HepG2 (cell line): ENCODE measurements around the gene R3HCC1L. TPM values are rescaled to one million over a fixed set of nuclear protein-coding genes. Genes with fewer than 3 reads are reported as not detected.
A peak's percentile ranks its signal among the peaks of the same experiment; 100 is the strongest.

Experiments used
- EP300 ChIP-seq, 3 experiments: sonication (generic) in 1 of 3; formaldehyde crosslinking in 1 of 3; IDR thresholded peaks; 2 replicates each; pipeline versions ENCODE4 v1.5.1 to v1.6.1; 2011 to 2020; ENCODE audit warnings: low read depth in 2 of 3, low read length in 2 of 3, borderline replicate concordance in 1 of 3, improper control_type of control experiment in 1 of 3, mild to moderate bottlenecking in 1 of 3, missing genetic modification reagents in 1 of 3, moderate library complexity in 1 of 3
- FOXJ3 ChIP-seq: sonication (generic); formaldehyde crosslinking; IDR thresholded peaks from 2 replicates; pipeline ENCODE4 v1.4.0; 2020; ENCODE audit warnings: missing genetic modification reagents, mild to moderate bottlenecking, borderline replicate concordance
- FOXK1 ChIP-seq: sonication (generic); formaldehyde crosslinking; IDR thresholded peaks from 2 replicates; pipeline ENCODE4 v1.4.0; 2020; ENCODE audit warnings: low read depth, missing genetic modification reagents, borderline replicate concordance
- HNRNPH1 ChIP-seq: fragments of 200-400 bp; formaldehyde crosslinking; optimal IDR thresholded peaks from 2 replicates; pipeline ENCODE3; 2017; ENCODE audit warnings: mild to moderate bottlenecking, low read depth, low read length
- JUNB ChIP-seq: sonication (generic); formaldehyde crosslinking; IDR thresholded peaks from 2 replicates; pipeline ENCODE4 v1.8.0; 2022; ENCODE audit warnings: missing genetic modification reagents, mild to moderate bottlenecking, borderline replicate concordance
- KDM2A ChIP-seq: sonication (generic); formaldehyde crosslinking; IDR thresholded peaks from 2 replicates; pipeline ENCODE4 v1.4.0; 2020; ENCODE audit warnings: low read depth, missing genetic modification reagents, borderline replicate concordance
- KLF6 ChIP-seq: IDR thresholded peaks from 2 replicates; pipeline ENCODE4 v1.8.0; 2016; ENCODE audit warnings: missing biosample characterization, missing genetic modification reagents
- MAFG ChIP-seq: sonication (generic); formaldehyde crosslinking; IDR thresholded peaks from 2 replicates; pipeline ENCODE4 v1.5.1; 2020; ENCODE audit warnings: mild to moderate bottlenecking, missing genetic modification reagents
- MAZ ChIP-seq, 2 experiments: sonication (generic) in 1 of 2; formaldehyde crosslinking in 1 of 2; IDR thresholded peaks; 2 replicates each; pipeline versions ENCODE4 v1.5.0 to v1.6.1; 2012 to 2020; ENCODE audit warnings: low read depth in 2 of 2, mild to moderate bottlenecking in 2 of 2, borderline replicate concordance in 1 of 2, improper control_type of control experiment in 1 of 2, low read length in 1 of 2, missing genetic modification reagents in 1 of 2, moderate library complexity in 1 of 2
- PHB2 ChIP-seq: fragments of 450-650 bp; IDR thresholded peaks from 2 replicates; pipeline ENCODE4 v1.6.1; 2018; ENCODE audit not compliant: partially characterized antibody
- PHF21A ChIP-seq: sonication (generic); formaldehyde crosslinking; IDR thresholded peaks from 2 replicates; pipeline ENCODE4 v1.5.0; 2020; ENCODE audit warnings: mild to moderate bottlenecking, missing genetic modification reagents
- POGZ ChIP-seq: sonication (generic); formaldehyde crosslinking; IDR thresholded peaks from 2 replicates; pipeline ENCODE4 v1.4.0; 2020; ENCODE audit warnings: mild to moderate bottlenecking, missing genetic modification reagents
- RARA ChIP-seq: IDR thresholded peaks from 2 replicates; pipeline ENCODE4 v1.6.1; 2016; ENCODE audit warnings: missing genetic modification reagents, missing compliant biosample characterization
- SKI ChIP-seq: fragments of 450-650 bp; IDR thresholded peaks from one replicate; pipeline ENCODE4 v1.6.1; 2018; ENCODE audit warnings: mild to moderate bottlenecking; ENCODE audit not compliant: partially characterized antibody
- SOX13 ChIP-seq, 3 experiments: fragments of 450-650 bp in 1 of 3; sonication (generic) in 1 of 3; formaldehyde crosslinking in 1 of 3; IDR thresholded peaks in 2 of 3; conservative IDR thresholded peaks in 1 of 3; 2 replicates each; pipeline versions ENCODE4 v1.5.0 to v1.6.1; 2016 to 2020; ENCODE audit warnings: antibody characterized with exemption in 1 of 3, mild to moderate bottlenecking in 1 of 3, missing compliant biosample characterization in 1 of 3, missing genetic modification reagents in 1 of 3, moderate library complexity in 1 of 3
- SSRP1 ChIP-seq: IDR thresholded peaks from 2 replicates; pipeline ENCODE4 v1.6.1; 2016; ENCODE audit warnings: control low read depth
- TEAD3 ChIP-seq: optimal IDR thresholded peaks from 2 replicates; pipeline ENCODE3; 2016; ENCODE audit warnings: borderline replicate concordance
- ZBTB7B ChIP-seq: sonication (generic); formaldehyde crosslinking; IDR thresholded peaks from 2 replicates; pipeline ENCODE4 v1.4.0; 2020; ENCODE audit warnings: missing genetic modification reagents
- polyA plus RNA-seq, 8 experiments: library from polyadenylated mRNA; depleted of rRNA in 3 of 8; stranded (reverse) in 7 of 8; unstranded in 1 of 8; fragments of >200 nt; fragmentation: Illumina TruSeq in 4 of 8; extraction: Trizol in 4 of 8; gene quantifications; 2 replicates each; pipeline versions ENCODE4 v1.2.1 to v1.2.3, GENCODE V29; 2011 to 2016; ENCODE audit warnings: low read depth in 4 of 8, missing spikeins in 1 of 8, mixed read lengths in 1 of 8; ENCODE audit not compliant: insufficient read depth in 1 of 8
- total RNA-seq, 5 experiments: library from RNA; depleted of rRNA; stranded (reverse); fragments of >200 nt; fragmentation: Illumina TruSeq; extraction: Trizol; gene quantifications; 2 replicates each; pipeline ENCODE4 v1.2.3, GENCODE V29; 2016; ENCODE audit warnings: low read depth in 1 of 5
- TF ChIP-seq, protein P1 (sequence below): sonication (generic); formaldehyde crosslinking; IDR thresholded peaks from 2 replicates; pipeline ENCODE4 v1.8.1; 2023; ENCODE audit warnings: mild to moderate bottlenecking, inconsistent platforms, moderate library complexity, missing genetic modification reagents, borderline replicate concordance
- TF ChIP-seq, protein P2 (sequence below): sonication (generic); formaldehyde crosslinking; IDR thresholded peaks from 2 replicates; pipeline ENCODE4 v1.4.0; 2020; ENCODE audit warnings: missing genetic modification reagents
- TF ChIP-seq, protein P3 (sequence below): sonication (generic); formaldehyde crosslinking; IDR thresholded peaks from 2 replicates; pipeline ENCODE4 v1.4.0; 2020; ENCODE audit warnings: missing genetic modification reagents
- TF ChIP-seq, protein P4 (sequence below): IDR thresholded peaks from 2 replicates; pipeline ENCODE4 v1.6.1; 2012; ENCODE audit warnings: inconsistent platforms
- TF ChIP-seq, protein P5 (sequence below): IDR thresholded peaks from 2 replicates; pipeline ENCODE4 v1.6.1; 2016; ENCODE audit warnings: low read depth

Gene R3HCC1L
- total and polyA plus RNA-seq, 2 of the 13 experiments (the other 11 are each of a cell fraction or from before 2014, with no cell fraction given) = 6.5 to 12.2 TPM

DNA sequence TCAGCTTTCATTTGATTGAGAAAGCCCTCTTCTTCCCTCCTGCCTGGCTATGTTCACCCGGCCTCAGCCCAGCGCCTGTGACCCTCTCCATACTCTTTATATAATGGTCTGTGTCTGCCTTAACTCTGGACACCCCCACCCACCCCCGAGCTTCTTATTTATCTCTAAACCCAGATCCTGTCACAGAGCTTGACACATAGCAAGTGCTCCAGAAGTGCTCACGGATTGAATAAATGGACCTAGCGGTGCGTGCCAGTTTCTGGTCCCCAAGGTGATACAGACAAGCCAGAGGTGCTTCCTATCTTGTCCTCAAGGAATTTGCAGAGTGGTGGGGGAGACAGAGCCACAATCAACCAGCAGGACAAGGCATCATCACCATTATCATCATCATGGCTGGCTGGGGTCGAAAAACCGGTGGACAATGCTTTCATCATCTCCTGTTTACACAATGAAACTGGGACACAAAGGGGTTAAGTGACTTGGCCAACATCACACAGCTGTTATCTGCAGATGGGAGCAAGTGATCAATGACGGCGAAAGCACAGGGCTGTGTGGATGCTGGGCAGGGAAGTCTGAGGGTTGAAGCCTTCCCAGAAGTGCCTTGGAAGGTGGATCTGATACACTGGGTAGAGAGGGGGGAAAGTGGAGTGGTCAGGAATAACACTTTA lies 135.8 kb downstream of the R3HCC1L start (continued):
- TF ChIP-seq, protein P1, sequence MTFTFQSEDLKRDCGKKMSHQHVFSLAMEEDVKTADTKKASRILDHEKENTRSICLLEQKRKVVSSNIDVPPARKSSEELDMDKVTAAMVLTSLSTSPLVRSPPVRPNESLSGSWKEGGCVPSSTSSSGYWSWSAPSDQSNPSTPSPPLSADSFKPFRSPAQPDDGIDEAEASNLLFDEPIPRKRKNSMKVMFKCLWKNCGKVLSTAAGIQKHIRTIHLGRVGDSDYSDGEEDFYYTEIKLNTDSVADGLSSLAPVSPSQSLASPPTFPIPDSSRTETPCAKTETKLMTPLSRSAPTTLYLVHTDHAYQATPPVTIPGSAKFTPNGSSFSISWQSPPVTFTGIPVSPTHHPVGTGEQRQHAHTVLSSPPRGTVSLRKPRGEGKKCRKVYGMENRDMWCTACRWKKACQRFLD = no peak
- peak; percentile 78; the same call in 1 of the 2 replicates for TF ChIP-seq FOXK1 (CRISPR knock-in tag)
- no peak; the same call in 1 of the 2 replicates for TF ChIP-seq POGZ (CRISPR knock-in tag)
- TF ChIP-seq, protein P2, sequence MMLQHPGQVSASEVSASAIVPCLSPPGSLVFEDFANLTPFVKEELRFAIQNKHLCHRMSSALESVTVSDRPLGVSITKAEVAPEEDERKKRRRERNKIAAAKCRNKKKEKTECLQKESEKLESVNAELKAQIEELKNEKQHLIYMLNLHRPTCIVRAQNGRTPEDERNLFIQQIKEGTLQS (CRISPR knock-in tag) = peak; percentile 90
- TF ChIP-seq FOXJ3 (CRISPR knock-in tag) = 0 out of 2 replicates have a peak, but pooled peaks have one; percentile 66
- TF ChIP-seq, protein P3, sequence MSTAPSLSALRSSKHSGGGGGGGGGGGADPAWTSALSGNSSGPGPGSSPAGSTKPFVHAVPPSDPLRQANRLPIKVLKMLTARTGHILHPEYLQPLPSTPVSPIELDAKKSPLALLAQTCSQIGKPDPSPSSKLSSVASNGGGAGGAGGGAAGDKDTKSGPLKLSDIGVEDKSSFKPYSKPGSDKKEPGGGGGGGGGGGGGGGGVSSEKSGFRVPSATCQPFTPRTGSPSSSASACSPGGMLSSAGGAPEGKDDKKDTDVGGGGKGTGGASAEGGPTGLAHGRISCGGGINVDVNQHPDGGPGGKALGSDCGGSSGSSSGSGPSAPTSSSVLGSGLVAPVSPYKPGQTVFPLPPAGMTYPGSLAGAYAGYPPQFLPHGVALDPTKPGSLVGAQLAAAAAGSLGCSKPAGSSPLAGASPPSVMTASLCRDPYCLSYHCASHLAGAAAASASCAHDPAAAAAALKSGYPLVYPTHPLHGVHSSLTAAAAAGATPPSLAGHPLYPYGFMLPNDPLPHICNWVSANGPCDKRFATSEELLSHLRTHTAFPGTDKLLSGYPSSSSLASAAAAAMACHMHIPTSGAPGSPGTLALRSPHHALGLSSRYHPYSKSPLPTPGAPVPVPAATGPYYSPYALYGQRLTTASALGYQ (CRISPR knock-in tag) = no peak
- peak; percentile 73 for TF ChIP-seq RARA (CRISPR knock-in tag)
- peak; percentile 79 for TF ChIP-seq JUNB (CRISPR knock-in tag)
- no peak for TF ChIP-seq PHB2
- TF ChIP-seq MAZ (IDR thresholded peaks at IDR 0.05; ENCODE audit: borderline replicate concordance, low read depth, low read length) = no peak
- TF ChIP-seq MAZ (CRISPR knock-in tag; IDR thresholded peaks at IDR 0.05; ENCODE audit: low read depth) = peak; percentile 37; the same call in 1 of the 2 replicates
- TF ChIP-seq, protein P4, sequence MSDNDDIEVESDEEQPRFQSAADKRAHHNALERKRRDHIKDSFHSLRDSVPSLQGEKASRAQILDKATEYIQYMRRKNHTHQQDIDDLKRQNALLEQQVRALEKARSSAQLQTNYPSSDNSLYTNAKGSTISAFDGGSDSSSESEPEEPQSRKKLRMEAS = peak; percentile 26; the same call in 1 of the 2 replicates
- TF ChIP-seq SKI = peak; percentile 82
- TF ChIP-seq, protein P5, sequence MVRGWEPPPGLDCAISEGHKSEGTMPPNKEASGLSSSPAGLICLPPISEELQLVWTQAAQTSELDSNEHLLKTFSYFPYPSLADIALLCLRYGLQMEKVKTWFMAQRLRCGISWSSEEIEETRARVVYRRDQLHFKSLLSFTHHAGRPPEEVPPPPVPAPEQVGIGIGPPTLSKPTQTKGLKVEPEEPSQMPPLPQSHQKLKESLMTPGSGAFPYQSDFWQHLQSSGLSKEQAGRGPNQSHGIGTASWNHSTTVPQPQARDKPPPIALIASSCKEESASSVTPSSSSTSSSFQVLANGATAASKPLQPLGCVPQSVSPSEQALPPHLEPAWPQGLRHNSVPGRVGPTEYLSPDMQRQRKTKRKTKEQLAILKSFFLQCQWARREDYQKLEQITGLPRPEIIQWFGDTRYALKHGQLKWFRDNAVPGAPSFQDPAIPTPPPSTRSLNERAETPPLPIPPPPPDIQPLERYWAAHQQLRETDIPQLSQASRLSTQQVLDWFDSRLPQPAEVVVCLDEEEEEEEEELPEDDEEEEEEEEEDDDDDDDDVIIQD (CRISPR knock-in tag) = 0 out of 2 replicates have a peak, but pooled peaks have one; percentile 17
- no peak for TF ChIP-seq HNRNPH1
- peak; percentile 68 for TF ChIP-seq ZBTB7B (CRISPR knock-in tag)
- peak; percentile 36 to 71; a peak in 3 of 4 replicates for TF ChIP-seq EP300 (IDR thresholded peaks at IDR 0.05; ENCODE audit: low read depth in 2 of 2, low read length in 2 of 2)
- peak; percentile 73; the same call in 1 of the 2 replicates for TF ChIP-seq EP300 (CRISPR knock-in tag; IDR thresholded peaks at IDR 0.05; ENCODE audit: borderline replicate concordance)
- TF ChIP-seq PHF21A (CRISPR knock-in tag) = peak; percentile 36
- TF ChIP-seq TEAD3 (CRISPR knock-in tag) = peak; percentile 51
- peak; percentile 35; the same call in 1 of the 2 replicates for TF ChIP-seq SSRP1 (CRISPR knock-in tag)
- peak; percentile 93 for TF ChIP-seq SOX13 (IDR thresholded peaks at IDR 0.05)
- TF ChIP-seq SOX13 (CRISPR knock-in tag; conservative IDR thresholded peaks at IDR 0.05 in 1 of 2, IDR thresholded peaks at IDR 0.05 in 1 of 2) = peak in 1 of 2 experiments; percentile 95; a peak in 2 of 4 replicates
- TF ChIP-seq KDM2A (CRISPR knock-in tag) = peak; percentile 32; the same call in 1 of the 2 replicates
- no peak for TF ChIP-seq MAFG
- TF ChIP-seq KLF6 (CRISPR knock-in tag) = peak; percentile 40; the same call in 1 of the 2 replicates
